NCI-H1105 treated with DMSO at 0.1 percent for 48 hours (cell line): ENCODE results near the gene MFAP2.

Source experiments
- DNase-seq: peaks from one replicate; lab custom pipeline; 2025; lab: John Stamatoyannopoulos, UW

The MFAP2 gene

GRCh38 chr1:17007121-17007520 is 26.7 kb upstream of the MFAP2 start:
- no peak for DNase-seq

GRCh38 chr1:17005365-17005740 is 24.9 kb upstream of the MFAP2 start:
- DNase-seq: no peak

- DNase-seq: no peak
Observed at GRCh38 chr1:17004466-17005364, 24.3 kb upstream of the MFAP2 start.

- DNase-seq: no peak
Observed at GRCh38 chr1:17002524-17002902, 22.1 kb upstream of the MFAP2 start.

- no peak for DNase-seq
Observed at GRCh38 chr1:17001760-17002523, 21.5 kb upstream of the MFAP2 start.

- no peak for DNase-seq
Observed at GRCh38 chr1:16999863-17000262, 19.4 kb upstream of the MFAP2 start.

- DNase-seq: no peak
Observed at GRCh38 chr1:16998589-16998988, 18.2 kb upstream of the MFAP2 start.

GRCh38 chr1:16996845-16997244 is 16.4 kb upstream of the MFAP2 start:
- no peak for DNase-seq

GRCh38 chr1:16993521-16994038 is 13.2 kb upstream of the MFAP2 start:
- DNase-seq: no peak

GRCh38 chr1:16992675-16993074 is 12.3 kb upstream of the MFAP2 start:
- DNase-seq: no peak

- DNase-seq: no peak
Observed at GRCh38 chr1:16992102-16992501, 11.7 kb upstream of the MFAP2 start.

- no peak for DNase-seq
Observed at GRCh38 chr1:16991571-16991970, 11.2 kb upstream of the MFAP2 start.

- DNase-seq: no peak
Observed at GRCh38 chr1:16989676-16990391, 9.4 kb upstream of the MFAP2 start.

- no peak for DNase-seq
Observed at GRCh38 chr1:16988210-16988609, 7.8 kb upstream of the MFAP2 start.

GRCh38 chr1:16986962-16987361 is 6.5 kb upstream of the MFAP2 start:
- no peak for DNase-seq

GRCh38 chr1:16986560-16986959 is 6.1 kb upstream of the MFAP2 start:
- DNase-seq: no peak

GRCh38 chr1:16986113-16986512 is 5.7 kb upstream of the MFAP2 start:
- no peak for DNase-seq

GRCh38 chr1:16984717-16985116 is 4.3 kb upstream of the MFAP2 start:
- DNase-seq: no peak

- DNase-seq: no peak
Observed at GRCh38 chr1:16983649-16984048, 3.2 kb upstream of the MFAP2 start.

GRCh38 chr1:16982902-16983301 is 2.5 kb upstream of the MFAP2 start:
- no peak for DNase-seq

- DNase-seq: no peak
Observed at GRCh38 chr1:16981269-16981849, 939 bp upstream of the MFAP2 start.
